ENCODE data around the gene KLF8. TPM values are rescaled to one million over a fixed set of nuclear protein-coding genes. Genes with fewer than 3 reads are reported as not detected.

The KLF8 gene
- total and polyA plus RNA-seq, 5 experiments from 2014 or later, result 0.07 to 2.4 (median 1.2) TPM; not detected in 1

DNA sequence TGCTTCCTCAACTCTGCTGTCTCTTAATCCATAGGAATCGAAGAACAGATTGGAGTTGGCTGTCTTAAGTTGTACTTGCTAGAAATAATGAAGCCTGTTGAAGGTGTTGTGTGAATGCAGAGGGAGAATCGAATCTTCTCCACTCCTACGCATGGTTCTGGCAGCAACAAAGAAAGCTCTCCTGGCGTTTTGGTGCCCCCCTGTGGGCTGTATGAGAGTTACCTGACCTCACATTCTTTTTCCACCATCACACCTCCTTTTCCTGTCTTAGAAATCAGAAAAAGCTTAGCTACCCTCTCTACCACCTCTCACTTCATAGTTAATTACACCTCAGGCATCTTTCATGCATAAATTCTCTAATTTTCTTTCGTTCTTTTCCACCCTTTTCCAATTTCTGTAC lies 16.3 kb downstream of the KLF8 start:
- DNase-seq, result peak; percentile 16 to 75 (median 47)
- Mint-ChIP-seq H3K27me3 (no peaks in the 10 kb centered on the region), H3K4me1 (peaks cover 0 to 9% (median 3%) of the 10 kb centered on the region in 4 donors), H3K9me3 (no peaks in the 10 kb centered on the region), H3K27ac (no peak overlapping the region), H3K4me3 (no peak overlapping the region), H3K36me3 (no peaks in the 10 kb centered on the region)
- peak; percentile 65 to 69 for ATAC-seq
- POLR2A ChIA-PET, result interaction anchor here (0.8 kb wide), 1 partner anchor 480 kb away, joined by 3 read pairs; the partner anchor contains the start of gene NBDY

- no peak for DNase-seq
- H3K27me3 Mint-ChIP-seq, result no peaks in the 10 kb centered on the region
- H3K27ac Mint-ChIP-seq, result no peak overlapping the region
- no peak for ATAC-seq
- H3K4me1 Mint-ChIP-seq, result no peaks in the 10 kb centered on the region
- no peaks in the 10 kb centered on the region for H3K36me3 Mint-ChIP-seq
- POLR2A ChIA-PET, result no interaction called here
- no peak overlapping the region for H3K4me3 Mint-ChIP-seq
- no peaks in the 10 kb centered on the region for H3K9me3 Mint-ChIP-seq
These were observed 21.9 kb downstream of the KLF8 start for GRCh38 chrX:56253832-56254703.

DNA sequence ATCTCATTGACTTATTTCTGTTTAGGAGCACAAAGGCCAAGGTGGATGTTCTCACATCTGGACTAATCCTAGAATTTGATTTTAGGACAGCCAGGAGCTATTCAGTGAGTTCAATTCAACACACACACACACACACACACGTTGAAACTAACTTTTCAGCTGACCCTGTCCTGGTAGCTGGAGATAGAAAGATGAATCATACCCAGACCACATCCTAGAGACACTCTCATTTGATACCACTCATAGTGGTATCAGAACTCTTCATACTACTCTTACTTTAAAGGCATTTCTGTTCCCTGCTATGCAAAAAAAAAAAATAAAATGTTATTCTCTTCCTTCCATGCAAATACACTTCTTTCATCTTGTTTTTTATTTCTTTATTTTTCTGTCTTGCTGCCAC lies 36.7 kb downstream of the KLF8 start:
- Mint-ChIP-seq H3K9me3 (no peaks in the 10 kb centered on the region), H3K27me3 (no peaks in the 10 kb centered on the region), H3K4me1 (no peaks in the 10 kb centered on the region), H3K4me3 (no peak overlapping the region), H3K27ac (no peak overlapping the region), H3K36me3 (no peaks in the 10 kb centered on the region)
- no peak for ATAC-seq
- POLR2A ChIA-PET, result no interaction called here
- no peak for DNase-seq

DNA sequence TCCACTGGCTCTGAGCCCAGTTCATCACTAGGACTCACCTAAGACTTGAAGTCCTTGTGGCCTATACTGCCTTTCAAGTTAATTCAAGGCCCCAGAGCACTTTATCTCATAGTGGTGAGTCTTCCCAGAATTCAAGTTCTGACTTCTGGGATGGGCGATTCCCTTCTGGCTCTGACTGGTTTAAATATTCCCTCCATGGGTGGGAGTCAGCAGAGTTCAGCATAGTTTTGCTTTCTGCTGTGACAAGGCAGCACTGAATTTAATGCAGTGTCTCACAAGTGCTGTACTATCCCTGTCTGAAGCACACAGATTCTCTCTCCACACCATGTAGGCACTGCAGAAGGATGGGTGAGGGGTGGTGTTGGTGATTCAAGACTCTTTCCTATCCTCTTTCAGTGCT lies 46.5 kb downstream of the KLF8 start:
- ATAC-seq (no peak), DNase-seq (no peak)
- no peaks in the 10 kb centered on the region for H3K9me3 Mint-ChIP-seq
- no peaks in the 10 kb centered on the region for H3K36me3 Mint-ChIP-seq
- H3K27me3 Mint-ChIP-seq, result no peaks in the 10 kb centered on the region
- no peak overlapping the region for H3K27ac Mint-ChIP-seq
- POLR2A ChIA-PET, result no interaction called here
- no peak overlapping the region for H3K4me3 Mint-ChIP-seq
- peaks cover 4 to 12% (median 11%) of the 10 kb centered on the region in 4 donors for H3K4me1 Mint-ChIP-seq

GRCh38 chrX:56279863-56280262 lies 47.7 kb downstream of the KLF8 start:
- ATAC-seq (no peak), DNase-seq (no peak)
- Mint-ChIP-seq H3K36me3 (no peaks in the 10 kb centered on the region), H3K4me1 (peaks cover 4 to 12% (median 11%) of the 10 kb centered on the region in 4 donors), H3K9me3 (no peaks in the 10 kb centered on the region), H3K27ac (no peak overlapping the region), H3K4me3 (no peak overlapping the region), H3K27me3 (no peaks in the 10 kb centered on the region)
- POLR2A ChIA-PET, result no interaction called here

GRCh38 chrX:56281789-56282188 lies 49.6 kb downstream of the KLF8 start:
- Mint-ChIP-seq H3K36me3 (no peaks in the 10 kb centered on the region), H3K9me3 (no peaks in the 10 kb centered on the region), H3K4me1 (peaks cover 4 to 12% (median 11%) of the 10 kb centered on the region in 4 donors), H3K27me3 (no peaks in the 10 kb centered on the region), H3K4me3 (no peak overlapping the region), H3K27ac (peak overlapping the region in 1 of 10 donors; percentile 49)
- DNase-seq, result peak in 6 of 10 donors; percentile 19 to 54 (median 37)
- ATAC-seq, result peak in 1 of 2 donors; percentile 67
- POLR2A ChIA-PET, result interaction anchor here (0.9 kb wide), 1 partner anchor 499 kb away, joined by 3 read pairs; no protein-coding TSS in a partner anchor

- Mint-ChIP-seq H3K9me3 (no peaks in the 10 kb centered on the region), H3K4me3 (no peak overlapping the region), H3K27me3 (no peaks in the 10 kb centered on the region), H3K4me1 (peaks cover 4 to 12% (median 11%) of the 10 kb centered on the region in 4 donors), H3K27ac (peak overlapping the region in 1 of 10 donors; percentile 49), H3K36me3 (no peaks in the 10 kb centered on the region)
- DNase-seq (no peak), ATAC-seq (no peak)
- POLR2A ChIA-PET, result no interaction called here
These were observed 52.1 kb downstream of the KLF8 start for GRCh38 chrX:56284269-56284668.

GRCh38 chrX:56288608-56289007 lies 56.5 kb downstream of the KLF8 start:
- POLR2A ChIA-PET, result no interaction called here
- no peak overlapping the region for H3K4me3 Mint-ChIP-seq
- no peaks in the 10 kb centered on the region for H3K27me3 Mint-ChIP-seq
- H3K27ac Mint-ChIP-seq, result no peak overlapping the region
- DNase-seq (no peak), ATAC-seq (no peak)
- H3K4me1 Mint-ChIP-seq, result no peaks in the 10 kb centered on the region
- peaks cover 0 to 4% (median 0%) of the 10 kb centered on the region in 9 donors for H3K9me3 Mint-ChIP-seq
- H3K36me3 Mint-ChIP-seq, result peaks cover 0 to 2% (median under 1%) of the 10 kb centered on the region in 3 donors

DNA sequence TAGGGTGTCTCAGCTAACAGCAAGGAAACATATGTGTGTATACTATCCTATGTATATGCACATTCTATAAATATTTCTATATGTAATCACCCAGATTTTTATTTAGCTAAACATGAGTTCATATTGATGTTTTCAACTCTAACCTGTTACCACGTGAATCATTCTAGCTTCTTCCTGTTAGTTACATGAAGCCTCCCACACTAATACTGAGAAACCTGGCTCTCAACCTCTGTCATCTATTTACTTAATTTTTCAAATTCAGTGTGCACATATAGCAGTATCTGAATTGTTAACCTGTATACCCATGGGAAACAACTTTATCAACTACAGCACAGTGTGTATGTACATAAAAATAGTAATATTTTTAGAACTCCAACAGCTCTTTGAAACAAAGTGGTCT lies 57.3 kb downstream of the KLF8 start:
- POLR2A ChIA-PET, result no interaction called here
- no peak overlapping the region for H3K27ac Mint-ChIP-seq
- no peak overlapping the region for H3K4me3 Mint-ChIP-seq
- no peaks in the 10 kb centered on the region for H3K27me3 Mint-ChIP-seq
- H3K9me3 Mint-ChIP-seq, result peaks cover 0 to 5% (median 0%) of the 10 kb centered on the region in 9 donors
- H3K36me3 Mint-ChIP-seq, result peaks cover 0 to 5% (median 2%) of the 10 kb centered on the region in 3 donors
- DNase-seq (no peak), ATAC-seq (no peak)
- no peaks in the 10 kb centered on the region for H3K4me1 Mint-ChIP-seq

GRCh38 chrX:56308726-56309125 lies 76.6 kb downstream of the KLF8 start:
- Mint-ChIP-seq H3K4me3 (no peak overlapping the region), H3K9me3 (peaks cover 0 to 34% (median 9%) of the 10 kb centered on the region in 9 donors), H3K27me3 (no peaks in the 10 kb centered on the region), H3K4me1 (peaks cover 0 to 3% (median 2%) of the 10 kb centered on the region in 4 donors), H3K27ac (no peak overlapping the region), H3K36me3 (peaks cover 2 to 13% (median 4%) of the 10 kb centered on the region in 3 donors)
- no peak for ATAC-seq
- DNase-seq, result no peak
- POLR2A ChIA-PET, result no interaction called here

DNA sequence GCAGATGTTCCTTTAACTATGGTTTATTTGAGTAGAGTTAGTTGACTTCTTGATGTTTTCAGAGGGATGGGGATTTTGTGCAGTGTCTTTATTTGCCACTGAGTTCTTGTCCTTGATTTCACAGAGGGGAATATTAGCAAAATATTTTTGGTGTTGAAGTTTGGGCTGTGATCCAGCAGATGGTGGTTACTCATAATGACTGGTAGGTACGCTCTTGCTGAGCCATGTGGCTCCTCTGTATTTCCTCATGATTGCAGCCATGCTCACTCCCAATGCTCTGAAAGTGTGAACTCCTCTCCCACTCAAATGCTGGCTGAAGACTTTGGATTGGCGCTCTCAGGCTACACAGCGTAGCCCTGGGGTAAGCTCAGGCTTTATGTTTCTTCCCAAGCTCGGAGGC lies 77.7 kb downstream of the KLF8 start:
- ATAC-seq, result no peak
- peaks cover 0 to 34% (median 7%) of the 10 kb centered on the region in 9 donors for H3K9me3 Mint-ChIP-seq
- no peaks in the 10 kb centered on the region for H3K27me3 Mint-ChIP-seq
- no peak overlapping the region for H3K27ac Mint-ChIP-seq
- H3K4me1 Mint-ChIP-seq, result peaks cover 0 to 10% (median 7%) of the 10 kb centered on the region in 4 donors
- peaks cover 2 to 10% (median 4%) of the 10 kb centered on the region in 3 donors for H3K36me3 Mint-ChIP-seq
- no peak for DNase-seq
- H3K4me3 Mint-ChIP-seq, result no peak overlapping the region
- POLR2A ChIA-PET, result no interaction called here

- ATAC-seq, result no peak
- POLR2A ChIA-PET, result no interaction called here
These were observed 78.4 kb downstream of the KLF8 start for GRCh38 chrX:56310581-56310980.

DNA sequence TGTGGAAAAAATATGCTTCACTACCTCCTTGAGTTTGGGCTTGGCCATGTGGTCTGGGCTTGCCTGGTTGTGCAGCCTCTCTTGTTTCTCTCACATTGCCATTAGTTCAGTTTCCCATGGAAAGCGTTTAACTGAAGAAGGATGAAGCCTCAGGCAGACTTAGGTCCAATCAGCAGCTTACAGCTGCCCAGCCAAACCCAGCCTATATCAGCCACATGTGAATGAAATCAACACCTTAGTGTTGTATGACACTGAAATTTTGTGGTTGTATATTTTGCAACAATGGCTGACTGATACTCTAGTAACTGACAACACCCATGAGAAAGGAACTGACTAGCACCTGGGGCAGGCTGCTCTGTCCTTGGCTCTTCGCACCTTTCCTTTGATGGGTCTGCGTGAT lies 81.2 kb downstream of the KLF8 start:
- ATAC-seq (no peak), DNase-seq (no peak)
- Mint-ChIP-seq H3K4me1 (peaks cover 0 to 10% (median 7%) of the 10 kb centered on the region in 4 donors), H3K9me3 (peaks cover 0 to 16% (median 3%) of the 10 kb centered on the region in 9 donors), H3K27me3 (no peaks in the 10 kb centered on the region), H3K36me3 (peaks cover 2 to 4% (median 2%) of the 10 kb centered on the region in 3 donors), H3K4me3 (no peak overlapping the region), H3K27ac (peak overlapping the region in 1 of 10 donors; percentile 13)
- POLR2A ChIA-PET, result no interaction called here

More at GRCh38 chrX:56310581-56310980, 78.4 kb downstream of the KLF8 start:
- H3K4me3 Mint-ChIP-seq, result no peak overlapping the region
- H3K4me1 Mint-ChIP-seq, result peaks cover 0 to 10% (median 7%) of the 10 kb centered on the region in 4 donors
- DNase-seq, result no peak
- H3K36me3 Mint-ChIP-seq, result peaks cover 2 to 10% (median 4%) of the 10 kb centered on the region in 3 donors
- no peak overlapping the region for H3K27ac Mint-ChIP-seq
- H3K27me3 Mint-ChIP-seq, result no peaks in the 10 kb centered on the region
- H3K9me3 Mint-ChIP-seq, result peaks cover 0 to 33% (median 6%) of the 10 kb centered on the region in 9 donors

Data from naive thymus-derived CD8-positive, alpha-beta T cell (primary cell).